IPS DF 6.9 (cell line): ENCODE measurements around the gene GPR149.

ENCODE experiments used
- DNase-seq: peaks from one replicate; pipeline ENCODE4 v3.0.0-alpha.2; 2013; ENCODE audit warnings: low read depth, low spot score
- H3K27ac ChIP-seq: one replicate; pipeline ENCODE4 v1.5.1; 2013; ENCODE audit warnings: low read length, control low read depth
- H3K27me3 ChIP-seq: 2 replicates; pipeline ENCODE4 v1.6.1; 2013; ENCODE audit warnings: mild to moderate bottlenecking, low read length; ENCODE audit not compliant: control insufficient read depth, insufficient read depth
- H3K36me3 ChIP-seq: 2 replicates; pipeline ENCODE4 v1.6.1; 2013; ENCODE audit warnings: low read length; ENCODE audit not compliant: control insufficient read depth, insufficient read depth
- H3K4me1 ChIP-seq: 2 replicates; pipeline ENCODE4 v1.6.1; 2013; ENCODE audit warnings: low read length; ENCODE audit not compliant: control insufficient read depth, insufficient read depth
- H3K4me3 ChIP-seq: 2 replicates; pipeline ENCODE4 v1.5.1; 2013; ENCODE audit warnings: mild to moderate bottlenecking, low read length
- H3K9me3 ChIP-seq: 2 replicates; pipeline ENCODE4 v1.6.1; 2013; ENCODE audit warnings: low read length, inconsistent platforms; ENCODE audit not compliant: control insufficient read depth, insufficient read depth
- WGBS: extraction: QIAGEN DNeasy Blood & Tissue Kit; methylation state at CpG from one replicate; pipeline ENCODE4 v1.1.7; 2013; ENCODE audit warnings: mixed read lengths, missing lambda C conversion rate; ENCODE audit not compliant: insufficient read length, insufficient coverage; 5-methylcytosine and 5-hydroxymethylcytosine counted together

Gene GPR149

DNA sequence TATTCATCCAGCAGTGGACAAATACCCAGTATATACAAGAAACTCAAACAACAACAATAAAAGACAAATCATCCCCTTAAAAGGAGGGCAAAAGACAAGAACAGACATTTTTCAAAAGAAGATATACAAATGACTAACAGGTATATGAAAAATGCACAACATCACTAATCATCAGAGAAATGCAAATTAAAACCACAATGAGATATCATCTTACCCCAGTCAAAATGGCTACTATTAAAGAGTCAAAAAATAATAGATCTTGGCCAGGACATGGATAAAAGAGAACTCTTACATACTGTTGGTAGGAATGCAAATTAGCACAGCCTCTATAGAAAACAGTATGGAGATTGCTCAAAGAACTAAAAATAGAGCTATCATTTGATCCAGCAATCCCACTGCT lies 122.6 kb downstream of the GPR149 start:
- no peak for DNase-seq
- Histone ChIP-seq H3K36me3 (peaks cover 10% of the 10 kb centered on the region; the same call in 1 of the 2 replicates), H3K27me3 (no peaks in the 10 kb centered on the region), H3K4me1 (no peaks in the 10 kb centered on the region), H3K9me3 (no peaks in the 10 kb centered on the region), H3K27ac (no peak overlapping the region), H3K4me3 (no peak overlapping the region)

DNA sequence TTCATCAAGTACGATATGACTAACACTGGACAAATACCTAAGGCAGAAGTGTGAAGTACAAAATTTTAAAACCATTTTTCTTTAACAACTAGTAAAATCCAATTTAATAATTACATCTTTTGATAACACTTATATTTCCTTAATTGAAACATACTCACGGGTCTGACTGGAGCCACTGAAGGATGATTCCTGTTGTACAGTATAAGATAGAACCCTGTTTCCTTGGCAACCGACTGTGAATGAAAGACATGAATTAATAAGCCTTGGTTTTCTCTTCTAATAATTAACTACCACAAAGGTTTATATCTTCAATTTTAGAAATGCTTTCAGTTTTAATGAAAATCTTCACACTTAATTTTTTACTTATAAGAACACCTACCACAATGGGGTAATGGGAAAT lies 125.1 kb downstream of the GPR149 start:
- Histone ChIP-seq H3K36me3 (peaks cover 13% of the 10 kb centered on the region; the same call in 1 of the 2 replicates), H3K27me3 (no peaks in the 10 kb centered on the region), H3K9me3 (no peaks in the 10 kb centered on the region), H3K27ac (no peak overlapping the region), H3K4me1 (no peaks in the 10 kb centered on the region), H3K4me3 (no peak overlapping the region)
- 100% methylated on average over 1 of the region's 3 CpGs for WGBS
- no peak for DNase-seq

DNA sequence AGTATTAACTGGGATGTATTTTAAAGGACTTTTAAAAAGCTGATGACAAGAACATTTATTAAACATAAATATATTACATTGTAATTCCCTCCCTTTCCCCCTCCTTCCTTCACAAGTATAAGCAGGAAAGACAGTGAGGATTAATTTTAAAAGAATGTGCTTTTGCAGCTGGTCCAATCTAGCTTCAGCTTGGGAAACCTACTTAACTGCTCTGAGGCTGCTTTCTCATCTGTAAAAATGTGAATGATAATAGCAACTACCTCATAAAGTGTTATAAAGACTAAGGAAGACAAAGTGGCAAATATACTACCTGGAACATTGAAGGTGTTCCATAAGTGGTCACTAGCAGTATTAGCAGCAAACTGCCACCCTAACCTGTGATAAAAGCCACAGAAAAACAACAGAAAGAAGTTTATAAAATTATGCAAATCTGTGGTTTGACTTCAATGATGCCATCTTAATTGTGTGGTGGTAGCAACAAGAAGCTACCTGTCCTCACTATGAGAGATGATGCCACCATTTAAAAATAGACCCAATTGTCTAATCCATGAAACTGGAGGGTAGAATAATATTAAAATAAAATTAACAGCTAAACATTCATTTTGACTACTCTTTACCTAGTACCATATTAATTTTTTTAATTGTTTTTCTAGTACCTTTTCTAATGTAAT lies 125.7 kb downstream of the GPR149 start:
- H3K4me1 ChIP-seq: no peaks in the 10 kb centered on the region
- DNase-seq: no peak
- no peak overlapping the region for H3K27ac ChIP-seq
- peaks cover 13% of the 10 kb centered on the region; the same call in 1 of the 2 replicates for H3K36me3 ChIP-seq
- H3K9me3 ChIP-seq: no peaks in the 10 kb centered on the region
- no peaks in the 10 kb centered on the region for H3K27me3 ChIP-seq
- H3K4me3 ChIP-seq: no peak overlapping the region

DNA sequence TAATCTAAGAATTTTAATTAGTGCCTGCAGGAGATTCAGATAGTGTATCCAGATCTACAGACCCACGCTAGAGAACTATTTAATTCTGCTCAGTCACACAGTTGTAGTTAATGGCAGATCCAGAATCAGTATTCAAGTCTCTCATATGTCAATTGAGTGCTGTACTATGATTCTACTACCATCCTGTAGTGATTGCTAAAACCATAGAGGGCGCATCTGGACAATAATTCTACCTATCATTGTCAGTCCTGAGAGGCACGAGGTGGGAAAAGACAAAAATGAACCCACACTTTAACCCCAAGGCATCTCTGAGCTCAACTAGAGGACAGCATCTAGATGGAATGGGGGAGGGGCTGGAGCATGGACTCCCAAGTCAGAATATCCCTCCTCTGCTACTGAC lies 128.4 kb downstream of the GPR149 start:
- no peak for DNase-seq
- H3K4me3 ChIP-seq: no peak overlapping the region
- H3K9me3 ChIP-seq: no peaks in the 10 kb centered on the region
- H3K27me3 ChIP-seq: no peaks in the 10 kb centered on the region
- H3K36me3 ChIP-seq: peaks cover 18% of the 10 kb centered on the region; the same call in 1 of the 2 replicates
- H3K4me1 ChIP-seq: no peaks in the 10 kb centered on the region
- no peak overlapping the region for H3K27ac ChIP-seq
- no CpG with 5 or more reads among the region's 3 CpGs for WGBS

DNA sequence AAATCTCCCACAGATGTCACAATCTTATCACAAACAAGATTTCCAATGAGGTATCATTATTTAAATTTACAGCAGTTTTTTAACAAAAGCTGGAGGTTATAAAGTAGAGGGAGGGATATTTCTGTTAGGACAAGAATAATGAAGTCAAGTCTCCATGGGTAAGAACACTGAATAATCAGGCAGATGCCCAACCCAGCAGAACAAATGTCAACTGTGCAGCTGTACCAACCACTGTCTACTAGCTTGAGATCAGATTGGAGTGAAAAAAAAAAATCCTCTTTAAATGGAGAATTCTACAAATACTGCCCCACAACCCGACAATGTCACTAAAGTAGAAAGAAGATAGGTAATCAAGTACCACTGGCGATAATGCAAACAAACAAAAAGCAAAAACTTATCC lies 136.0 kb downstream of the GPR149 start:
- H3K9me3 ChIP-seq: no peaks in the 10 kb centered on the region
- H3K36me3 ChIP-seq: peaks cover 4% of the 10 kb centered on the region; the same call in 1 of the 2 replicates
- no peak for DNase-seq
- H3K27me3 ChIP-seq: no peaks in the 10 kb centered on the region
- no CpG with 5 or more reads among the region's 2 CpGs for WGBS
- H3K4me3 ChIP-seq: no peak overlapping the region
- H3K4me1 ChIP-seq: no peaks in the 10 kb centered on the region
- no peak overlapping the region for H3K27ac ChIP-seq

DNA sequence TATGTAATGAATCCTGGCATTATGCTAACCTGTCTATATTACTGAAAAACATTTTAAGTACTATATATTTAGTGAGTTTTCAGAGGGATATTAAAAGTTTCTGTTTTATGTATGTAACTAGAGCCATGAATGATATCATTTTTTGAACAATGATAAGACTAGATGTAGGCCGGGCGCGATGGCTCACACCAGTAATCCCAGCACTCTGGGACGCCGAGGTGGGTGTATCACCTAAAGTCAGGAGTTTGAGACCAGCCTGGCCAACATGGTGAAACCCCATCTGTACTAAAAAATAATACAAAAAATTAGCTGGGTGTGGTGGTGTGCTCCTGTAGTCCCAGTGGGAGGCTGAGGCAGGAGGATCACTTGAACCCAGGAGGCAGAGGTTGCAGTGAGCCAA lies 139.8 kb downstream of the GPR149 start:
- Histone ChIP-seq H3K27me3 (no peaks in the 10 kb centered on the region), H3K4me3 (no peak overlapping the region), H3K4me1 (no peaks in the 10 kb centered on the region), H3K27ac (no peak overlapping the region), H3K36me3 (peaks cover 4% of the 10 kb centered on the region; the same call in 1 of the 2 replicates), H3K9me3 (no peaks in the 10 kb centered on the region)
- WGBS: no CpG with 5 or more reads among the region's 5 CpGs
- DNase-seq: no peak
